Measurements from ENCODE around the gene LCLAT1. TPM values are rescaled to one million over a fixed set of nuclear protein-coding genes. Genes with fewer than 3 reads are reported as not detected.

Gene LCLAT1
- total RNA-seq, 4 donors from 2014 or later, result 10.3 to 20.6 (median 17.7) TPM

DNA sequence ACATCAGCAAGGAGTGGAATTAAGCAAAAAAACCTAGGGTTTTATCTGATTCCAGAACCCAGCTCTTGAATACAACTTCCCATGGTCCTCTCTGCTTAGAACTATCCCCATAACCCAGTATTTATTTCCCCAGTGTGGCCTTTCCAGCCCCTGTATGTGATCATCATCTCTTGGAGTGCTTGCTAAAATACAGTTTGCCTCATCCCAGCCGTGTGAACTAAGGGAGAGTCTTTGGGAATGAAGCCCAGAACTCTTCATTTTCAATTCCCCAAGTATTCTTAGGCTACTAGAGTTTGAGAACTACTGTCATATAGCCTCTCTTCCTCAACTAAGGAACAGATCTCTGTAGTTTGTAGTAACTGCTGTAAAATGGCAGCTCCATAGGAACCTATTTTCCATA lies 173.1 kb downstream of the LCLAT1 start:
- WGBS, result 63% methylated on average over 1 of the region's 1 CpG
- H3K27ac ChIP-seq, result no peak overlapping the region
- TF ChIP-seq POLR2A (IDR thresholded peaks at IDR 0.05), result no peak
- no peak for TF ChIP-seq CTCF (IDR thresholded peaks at IDR 0.05)
- TF ChIP-seq EP300 (IDR thresholded peaks at IDR 0.05), result no peak
- TF ChIP-seq POLR2AphosphoS5 (IDR thresholded peaks at IDR 0.05), result no peak

GRCh38 chr2:30621836-30622235 lies 174.8 kb downstream of the LCLAT1 start:
- no peak overlapping the region for H3K27ac ChIP-seq
- TF ChIP-seq EP300 (IDR thresholded peaks at IDR 0.05) (no peak), POLR2A (IDR thresholded peaks at IDR 0.05) (no peak)
- no peaks in the 10 kb centered on the region for H3K4me1 ChIP-seq
- DNase-seq (ENCODE audit: low spot score in 2 of 2), result no peak
- WGBS, result 82% methylated on average over 5 of the region's 5 CpGs
- no peaks in the 10 kb centered on the region for H3K9me3 ChIP-seq
- H3K4me3 ChIP-seq, result no peak overlapping the region
- no peaks in the 10 kb centered on the region for H3K27me3 ChIP-seq
- H3K36me3 ChIP-seq, result no peaks in the 10 kb centered on the region

More for the DNA sequence above, 173.1 kb downstream of the LCLAT1 start:
- no peaks in the 10 kb centered on the region for H3K4me1 ChIP-seq
- DNase-seq (ENCODE audit: low spot score in 2 of 2), result no peak
- H3K9me3 ChIP-seq, result no peaks in the 10 kb centered on the region
- H3K27me3 ChIP-seq, result no peaks in the 10 kb centered on the region
- H3K36me3 ChIP-seq, result no peaks in the 10 kb centered on the region
- no peak overlapping the region for H3K4me3 ChIP-seq

GRCh38 chr2:30622452-30622851 lies 175.4 kb downstream of the LCLAT1 start:
- 89% methylated on average over 4 of the region's 4 CpGs for WGBS
- Histone ChIP-seq H3K27ac (no peak overlapping the region), H3K9me3 (no peaks in the 10 kb centered on the region), H3K36me3 (no peaks in the 10 kb centered on the region), H3K4me1 (no peaks in the 10 kb centered on the region), H3K4me3 (no peak overlapping the region), H3K27me3 (no peaks in the 10 kb centered on the region)
- DNase-seq (ENCODE audit: low spot score in 2 of 2), result no peak
- no peak for TF ChIP-seq EP300 (IDR thresholded peaks at IDR 0.05)
- TF ChIP-seq POLR2A (IDR thresholded peaks at IDR 0.05), result no peak
- no peak for TF ChIP-seq CTCF (IDR thresholded peaks at IDR 0.05)
- TF ChIP-seq POLR2AphosphoS5 (IDR thresholded peaks at IDR 0.05), result no peak

GRCh38 chr2:30625276-30625675 lies 178.2 kb downstream of the LCLAT1 start:
- TF ChIP-seq POLR2AphosphoS5 (IDR thresholded peaks at IDR 0.05), result no peak
- no peak for TF ChIP-seq EP300 (IDR thresholded peaks at IDR 0.05)
- no peak for TF ChIP-seq CTCF (IDR thresholded peaks at IDR 0.05)
- no peak for TF ChIP-seq POLR2A (IDR thresholded peaks at IDR 0.05)
- H3K27me3 ChIP-seq, result no peaks in the 10 kb centered on the region
- no peaks in the 10 kb centered on the region for H3K36me3 ChIP-seq
- H3K9me3 ChIP-seq, result no peaks in the 10 kb centered on the region
- DNase-seq (ENCODE audit: low spot score in 2 of 2), result no peak
- no peak overlapping the region for H3K27ac ChIP-seq
- H3K4me3 ChIP-seq, result no peak overlapping the region
- no peaks in the 10 kb centered on the region for H3K4me1 ChIP-seq

- no peaks in the 10 kb centered on the region for H3K9me3 ChIP-seq
- no peak overlapping the region for H3K4me3 ChIP-seq
- DNase-seq (ENCODE audit: low spot score in 2 of 2), result no peak
- no peaks in the 10 kb centered on the region for H3K36me3 ChIP-seq
- TF ChIP-seq POLR2A (IDR thresholded peaks at IDR 0.05) (no peak), CTCF (IDR thresholded peaks at IDR 0.05) (no peak), POLR2AphosphoS5 (IDR thresholded peaks at IDR 0.05) (no peak), EP300 (IDR thresholded peaks at IDR 0.05) (no peak)
- H3K27me3 ChIP-seq, result no peaks in the 10 kb centered on the region
- H3K4me1 ChIP-seq, result no peaks in the 10 kb centered on the region
- WGBS, result 78% methylated on average over 3 of the region's 3 CpGs
- H3K27ac ChIP-seq, result no peak overlapping the region
Measured at GRCh38 chr2:30625701-30626100, 178.7 kb downstream of the LCLAT1 start.

DNA sequence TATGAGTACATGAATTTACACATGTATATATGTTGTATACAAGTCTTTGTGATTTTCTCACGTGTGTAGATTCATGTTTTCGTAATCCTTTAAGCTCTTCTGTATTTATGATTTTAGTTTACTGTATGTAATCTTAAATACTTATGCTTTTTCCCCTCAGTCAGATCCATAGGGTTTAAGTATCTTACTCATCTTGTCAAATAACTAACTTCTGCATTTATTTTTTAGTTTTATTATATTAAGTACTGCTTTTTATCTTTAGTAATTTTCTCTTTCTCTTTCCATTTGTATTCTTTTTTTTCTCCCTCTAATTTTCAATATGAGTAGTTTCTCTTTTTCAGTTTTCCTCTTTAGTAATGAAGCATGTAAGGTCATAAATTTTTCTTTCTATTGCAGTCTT lies 179.4 kb downstream of the LCLAT1 start:
- Histone ChIP-seq H3K4me1 (no peaks in the 10 kb centered on the region), H3K36me3 (no peaks in the 10 kb centered on the region), H3K4me3 (no peak overlapping the region), H3K27ac (no peak overlapping the region), H3K27me3 (no peaks in the 10 kb centered on the region), H3K9me3 (no peaks in the 10 kb centered on the region)
- no peak for TF ChIP-seq POLR2AphosphoS5 (IDR thresholded peaks at IDR 0.05)
- TF ChIP-seq EP300 (IDR thresholded peaks at IDR 0.05), result no peak
- no peak for TF ChIP-seq CTCF (IDR thresholded peaks at IDR 0.05)
- TF ChIP-seq POLR2A (IDR thresholded peaks at IDR 0.05), result no peak
- WGBS, result 86% methylated on average over 2 of the region's 2 CpGs
- DNase-seq (ENCODE audit: low spot score in 2 of 2), result no peak

All from suprapubic skin (tissue), 4 donors.